Renal cortical epithelial cell (primary cell): Measurements from ENCODE around the gene CDH4. TPM values are rescaled to one million over a fixed set of nuclear protein-coding genes. Genes with fewer than 3 reads are reported as not detected.

Experiments used
- DNase-seq: peaks from one replicate; pipeline ENCODE4 v3.0.0-alpha.2; 2011; ENCODE audit warnings: low read depth
- total RNA-seq: library from RNA; depleted of rRNA; stranded (reverse); fragments of >200 nt; gene quantifications from 2 replicates; pipeline ENCODE4 v1.2.3, GENCODE V29; 2014

CDH4 gene
- total RNA-seq, 1 donor from 2014 or later: 6.4 TPM

GRCh38 chr20:61580958-61581824 is 329.1 kb downstream of the CDH4 start:
- no peak for DNase-seq

GRCh38 chr20:61581825-61582188 is 329.7 kb downstream of the CDH4 start:
- no peak for DNase-seq

GRCh38 chr20:61582196-61582923 is 330.3 kb downstream of the CDH4 start:
- DNase-seq: no peak

- DNase-seq: no peak
Measured at GRCh38 chr20:61583356-61583755, 331.3 kb downstream of the CDH4 start.

- DNase-seq: no peak
Measured at GRCh38 chr20:61584851-61585250, 332.8 kb downstream of the CDH4 start.

GRCh38 chr20:61585764-61586163 is 333.7 kb downstream of the CDH4 start:
- DNase-seq: no peak

- no peak for DNase-seq
Measured at GRCh38 chr20:61587036-61587435, 335.0 kb downstream of the CDH4 start.

GRCh38 chr20:61587681-61588289 is 335.7 kb downstream of the CDH4 start:
- DNase-seq: no peak

GRCh38 chr20:61588411-61589385 is 336.6 kb downstream of the CDH4 start:
- peak; percentile 88 for DNase-seq

GRCh38 chr20:61590236-61590635 is 338.2 kb downstream of the CDH4 start:
- no peak for DNase-seq

GRCh38 chr20:61593516-61593915 is 341.5 kb downstream of the CDH4 start:
- no peak for DNase-seq

GRCh38 chr20:61594198-61594597 is 342.1 kb downstream of the CDH4 start:
- no peak for DNase-seq

- DNase-seq: no peak
Measured at GRCh38 chr20:61595216-61595615, 343.2 kb downstream of the CDH4 start.

GRCh38 chr20:61596687-61597330 is 344.7 kb downstream of the CDH4 start:
- DNase-seq: no peak

GRCh38 chr20:61597996-61598395 is 345.9 kb downstream of the CDH4 start:
- no peak for DNase-seq

- no peak for DNase-seq
Measured at GRCh38 chr20:61598586-61598985, 346.5 kb downstream of the CDH4 start.

GRCh38 chr20:61599061-61599531 is 347.0 kb downstream of the CDH4 start:
- no peak for DNase-seq

GRCh38 chr20:61599541-61599992 is 347.5 kb downstream of the CDH4 start:
- DNase-seq: no peak

GRCh38 chr20:61600016-61600415 is 348.0 kb downstream of the CDH4 start:
- no peak for DNase-seq

- DNase-seq: no peak
Measured at GRCh38 chr20:61601361-61601760, 349.3 kb downstream of the CDH4 start.

GRCh38 chr20:61601853-61602252 is 349.8 kb downstream of the CDH4 start:
- no peak for DNase-seq
